Nephron progenitor cell (in vitro differentiated cells): ENCODE data around the gene GHRHR.

Experiments
- DNase-seq: peaks from one replicate; pipeline ENCODE4 v3.0.0; 2021
- H3K27ac Mint-ChIP-seq: 2 replicates; pipeline ENCODE4 v1.8.0; 2021; ENCODE audit warnings: mild to moderate bottlenecking, moderate library complexity, mixed read lengths
- H3K27me3 Mint-ChIP-seq: 2 replicates; pipeline ENCODE4 v1.8.0; 2021; ENCODE audit warnings: mild to moderate bottlenecking, low read depth, mixed read lengths; ENCODE audit not compliant: poor library complexity
- H3K36me3 Mint-ChIP-seq: 2 replicates; pipeline ENCODE4 v1.8.0; 2021; ENCODE audit warnings: low read depth, mixed read lengths
- H3K4me1 Mint-ChIP-seq: 2 replicates; pipeline ENCODE4 v1.8.0; 2021; ENCODE audit warnings: mixed read lengths
- H3K4me3 Mint-ChIP-seq: 2 replicates; pipeline ENCODE4 v1.8.0; 2021; ENCODE audit warnings: mild to moderate bottlenecking, moderate library complexity, mixed read lengths
- H3K9me3 Mint-ChIP-seq: 2 replicates; pipeline ENCODE4 v1.8.0; 2021; ENCODE audit warnings: mild to moderate bottlenecking, moderate library complexity, mixed read lengths
- TF ChIP-seq, protein P1 (sequence below): fragments of 200-600 bp; sonication (generic); IDR thresholded peaks from 2 replicates; pipeline ENCODE4 v1.5.0; 2021; ENCODE audit warnings: antibody characterized with exemption

GHRHR gene

DNA sequence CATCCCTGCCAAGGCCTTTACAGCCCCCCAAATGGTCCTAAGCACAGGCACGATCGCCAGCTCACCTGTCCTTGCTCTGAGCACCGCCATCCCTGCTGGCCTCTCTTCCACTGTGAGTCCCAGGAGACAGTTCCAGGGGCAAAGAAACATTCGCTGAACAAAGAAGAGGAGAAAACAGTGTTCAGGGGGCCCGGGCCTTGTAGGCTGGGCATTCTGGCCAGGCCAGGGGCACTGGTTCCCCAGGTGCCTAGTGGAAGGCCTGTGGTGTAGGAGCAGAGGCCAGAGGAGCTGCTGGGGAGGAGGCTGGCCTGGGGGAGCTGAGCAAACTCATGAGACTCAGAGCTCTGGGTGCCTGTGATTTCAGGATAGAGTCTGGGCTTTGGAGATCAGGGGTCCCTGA is 29.5 kb upstream of the GHRHR start:
- Mint-ChIP-seq H3K27ac (no peak overlapping the region), H3K27me3 (peaks cover 11% of the 10 kb centered on the region), H3K36me3 (no peaks in the 10 kb centered on the region), H3K4me3 (no peak overlapping the region), H3K9me3 (no peaks in the 10 kb centered on the region), H3K4me1 (peaks cover 14% of the 10 kb centered on the region)
- TF ChIP-seq, protein P1, sequence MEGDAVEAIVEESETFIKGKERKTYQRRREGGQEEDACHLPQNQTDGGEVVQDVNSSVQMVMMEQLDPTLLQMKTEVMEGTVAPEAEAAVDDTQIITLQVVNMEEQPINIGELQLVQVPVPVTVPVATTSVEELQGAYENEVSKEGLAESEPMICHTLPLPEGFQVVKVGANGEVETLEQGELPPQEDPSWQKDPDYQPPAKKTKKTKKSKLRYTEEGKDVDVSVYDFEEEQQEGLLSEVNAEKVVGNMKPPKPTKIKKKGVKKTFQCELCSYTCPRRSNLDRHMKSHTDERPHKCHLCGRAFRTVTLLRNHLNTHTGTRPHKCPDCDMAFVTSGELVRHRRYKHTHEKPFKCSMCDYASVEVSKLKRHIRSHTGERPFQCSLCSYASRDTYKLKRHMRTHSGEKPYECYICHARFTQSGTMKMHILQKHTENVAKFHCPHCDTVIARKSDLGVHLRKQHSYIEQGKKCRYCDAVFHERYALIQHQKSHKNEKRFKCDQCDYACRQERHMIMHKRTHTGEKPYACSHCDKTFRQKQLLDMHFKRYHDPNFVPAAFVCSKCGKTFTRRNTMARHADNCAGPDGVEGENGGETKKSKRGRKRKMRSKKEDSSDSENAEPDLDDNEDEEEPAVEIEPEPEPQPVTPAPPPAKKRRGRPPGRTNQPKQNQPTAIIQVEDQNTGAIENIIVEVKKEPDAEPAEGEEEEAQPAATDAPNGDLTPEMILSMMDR: no peak
- no peak for DNase-seq

DNA sequence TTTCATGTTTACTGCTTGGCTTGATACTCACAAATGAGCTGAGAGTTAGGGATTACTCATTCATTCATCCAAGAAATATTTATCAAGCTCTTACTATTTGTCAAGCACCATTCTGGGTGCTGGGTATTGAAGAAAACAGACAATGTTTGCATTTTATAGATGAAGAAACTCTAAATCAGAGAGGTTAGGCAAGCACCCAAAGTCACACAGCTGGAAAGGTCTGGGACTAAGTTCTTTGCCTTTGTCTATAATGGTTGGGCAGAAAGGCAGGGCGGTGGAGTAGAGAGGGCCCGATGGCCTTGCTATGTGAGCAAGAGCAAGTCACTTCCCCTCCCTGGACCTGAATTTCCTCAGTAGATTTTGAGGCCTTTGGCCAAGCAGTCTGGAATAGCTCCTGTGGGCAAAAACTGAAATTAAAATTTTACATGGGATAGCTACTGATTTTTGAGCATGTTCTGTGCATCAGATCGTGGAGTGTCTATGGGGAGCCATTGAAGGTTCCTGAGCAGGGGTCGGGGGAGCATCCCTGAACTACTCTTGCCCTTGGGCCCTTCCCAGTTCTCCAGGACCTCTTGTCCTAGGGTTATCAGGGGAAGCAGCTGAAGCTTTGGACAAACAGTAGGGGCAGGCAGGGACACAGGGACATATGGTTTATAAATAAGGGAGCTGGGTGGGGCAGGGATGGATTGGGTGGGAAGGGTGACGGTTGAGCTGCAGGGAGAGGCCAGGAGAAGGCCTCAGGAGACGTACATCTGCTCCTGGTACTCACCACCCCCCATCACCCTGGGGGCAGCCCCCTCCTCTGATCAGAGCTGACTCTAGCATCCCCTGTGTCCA is 28.8 kb upstream of the GHRHR start:
- Mint-ChIP-seq H3K9me3 (no peaks in the 10 kb centered on the region), H3K27me3 (peaks cover 11% of the 10 kb centered on the region), H3K4me3 (no peak overlapping the region), H3K36me3 (no peaks in the 10 kb centered on the region), H3K4me1 (peaks cover 14% of the 10 kb centered on the region), H3K27ac (no peak overlapping the region)
- TF ChIP-seq, protein P1: no peak
- DNase-seq: no peak

DNA sequence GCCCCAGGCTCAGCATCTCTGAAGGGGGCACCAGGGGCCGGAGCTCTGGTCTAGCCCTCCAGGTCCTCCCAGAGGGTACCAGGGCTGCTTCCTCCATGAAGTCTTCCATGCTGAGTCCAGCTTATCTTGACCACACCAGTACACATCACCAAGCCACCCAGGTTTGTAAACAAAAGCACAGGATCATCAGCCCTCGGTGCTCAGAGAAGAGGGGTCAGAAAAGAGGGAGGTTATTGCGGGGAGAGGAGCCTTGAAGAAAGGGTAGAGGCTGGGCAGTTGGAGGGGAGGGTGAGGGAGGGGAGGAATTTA is 28.2 kb upstream of the GHRHR start:
- Mint-ChIP-seq H3K4me3 (no peak overlapping the region), H3K27ac (no peak overlapping the region), H3K27me3 (peaks cover 15% of the 10 kb centered on the region), H3K36me3 (no peaks in the 10 kb centered on the region), H3K9me3 (no peaks in the 10 kb centered on the region), H3K4me1 (peaks cover 14% of the 10 kb centered on the region)
- DNase-seq: no peak
- TF ChIP-seq, protein P1: no peak

DNA sequence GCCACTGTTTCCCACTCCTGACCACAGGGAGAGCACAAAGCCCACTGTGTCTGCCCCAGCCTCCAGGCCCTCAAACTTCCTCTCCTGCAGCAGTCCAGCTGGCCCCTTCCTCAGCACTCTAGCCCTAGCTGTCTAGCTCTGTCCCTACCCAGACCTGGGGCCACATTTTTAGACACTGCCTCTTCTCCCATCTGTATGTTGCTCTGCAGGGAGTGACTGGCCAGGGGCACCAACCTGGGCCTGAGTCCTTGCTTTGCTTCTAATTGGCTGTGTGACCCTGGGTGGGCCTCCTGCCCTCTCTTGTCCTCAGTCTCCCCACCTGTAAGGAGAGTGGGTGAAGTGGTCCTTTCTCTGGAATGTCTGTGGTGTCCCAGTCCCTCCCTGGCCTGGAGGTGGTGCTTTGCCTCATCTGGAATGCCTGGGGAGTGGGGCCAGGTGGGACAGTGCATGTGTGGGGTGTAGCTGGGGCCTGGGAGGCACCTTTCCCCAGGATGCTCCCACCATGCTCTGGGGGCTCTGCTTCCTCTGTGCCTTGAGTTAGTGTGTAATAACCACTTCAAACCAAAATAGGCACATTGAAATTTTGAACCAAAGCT is 27.0 kb upstream of the GHRHR start:
- Mint-ChIP-seq H3K27me3 (peaks cover 20% of the 10 kb centered on the region), H3K9me3 (no peaks in the 10 kb centered on the region), H3K4me3 (no peak overlapping the region), H3K27ac (peak overlapping the region; percentile 59), H3K4me1 (peaks cover 14% of the 10 kb centered on the region), H3K36me3 (no peaks in the 10 kb centered on the region)
- TF ChIP-seq, protein P1: no peak
- no peak for DNase-seq

DNA sequence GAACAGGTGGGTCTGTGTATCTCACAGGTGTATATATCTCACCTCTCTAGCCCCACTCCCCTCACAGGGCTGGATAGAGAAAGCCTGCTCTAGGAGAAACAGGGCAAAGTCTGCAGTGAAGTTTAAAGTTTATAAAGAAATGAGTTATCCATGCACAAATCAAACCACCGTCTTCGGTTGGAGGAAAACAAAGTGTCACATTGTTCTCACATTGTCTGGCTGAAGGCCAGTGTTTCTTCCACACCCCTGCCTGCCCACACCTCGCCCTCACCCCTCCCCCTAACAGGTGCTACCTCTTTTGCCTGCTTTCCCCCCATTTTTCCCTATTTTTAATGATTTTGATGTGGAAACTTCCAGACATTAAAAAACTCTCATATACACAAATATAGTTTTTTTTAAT is 26.3 kb upstream of the GHRHR start:
- Mint-ChIP-seq H3K4me1 (peaks cover 10% of the 10 kb centered on the region), H3K27ac (no peak overlapping the region), H3K36me3 (no peaks in the 10 kb centered on the region), H3K4me3 (no peak overlapping the region), H3K27me3 (peaks cover 26% of the 10 kb centered on the region), H3K9me3 (no peaks in the 10 kb centered on the region)
- TF ChIP-seq, protein P1: no peak
- DNase-seq: no peak
